Body of pancreas (tissue), 4 donors: ENCODE measurements around the gene COPS7B.

ENCODE experiments used
- CTCF ChIP-seq, 7 experiments: fragments of 450-650 bp in 4 of 7; fragments of 200-600 bp in 3 of 7; sonication (generic) in 3 of 7; IDR thresholded peaks; one replicate each; pipeline ENCODE4 v1.5.1; 2016 to 2019; ENCODE audit warnings: antibody characterized with exemption in 7 of 7
- POLR2A ChIP-seq, 3 donors: fragments of 450-650 bp; IDR thresholded peaks; one replicate each; pipeline ENCODE4 v1.6.1; 2016; ENCODE audit warnings: antibody characterized with exemption in 3 of 3, mild to moderate bottlenecking in 2 of 3

GRCh38 chr2:231764760-231765159, 21.5 kb upstream of the COPS7B start:
- TF ChIP-seq POLR2A (IDR thresholded peaks at IDR 0.05) (no peak), CTCF (IDR thresholded peaks at IDR 0.05) (no peak)
